ENCODE results near the gene DCTPP1. TPM values are rescaled to one million over a fixed set of nuclear protein-coding genes. Genes with fewer than 3 reads are reported as not detected.
A peak's percentile ranks its signal among the peaks of the same experiment; 100 is the strongest.

Gene DCTPP1
- total and polyA plus RNA-seq, 2 of the 13 experiments (the other 11 are each of a cell fraction or from before 2014, with no cell fraction given): 54.8 to 74.4 TPM

- no peak for TF ChIP-seq DMTF1 (CRISPR knock-in tag; IDR thresholded peaks at IDR 0.05)
- no peak for TF ChIP-seq ETS1 (CRISPR knock-in tag; IDR thresholded peaks at IDR 0.05)
- TF ChIP-seq, protein P1, sequence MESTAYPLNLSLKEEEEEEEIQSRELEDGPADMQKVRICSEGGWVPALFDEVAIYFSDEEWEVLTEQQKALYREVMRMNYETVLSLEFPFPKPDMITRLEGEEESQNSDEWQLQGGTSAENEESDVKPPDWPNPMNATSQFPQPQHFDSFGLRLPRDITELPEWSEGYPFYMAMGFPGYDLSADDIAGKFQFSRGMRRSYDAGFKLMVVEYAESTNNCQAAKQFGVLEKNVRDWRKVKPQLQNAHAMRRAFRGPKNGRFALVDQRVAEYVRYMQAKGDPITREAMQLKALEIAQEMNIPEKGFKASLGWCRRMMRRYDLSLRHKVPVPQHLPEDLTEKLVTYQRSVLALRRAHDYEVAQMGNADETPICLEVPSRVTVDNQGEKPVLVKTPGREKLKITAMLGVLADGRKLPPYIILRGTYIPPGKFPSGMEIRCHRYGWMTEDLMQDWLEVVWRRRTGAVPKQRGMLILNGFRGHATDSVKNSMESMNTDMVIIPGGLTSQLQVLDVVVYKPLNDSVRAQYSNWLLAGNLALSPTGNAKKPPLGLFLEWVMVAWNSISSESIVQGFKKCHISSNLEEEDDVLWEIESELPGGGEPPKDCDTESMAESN (CRISPR knock-in tag; conservative IDR thresholded peaks at IDR 0.05): peak; percentile 50; the same call in 1 of the 2 replicates
- no peak for TF ChIP-seq KMT2B (CRISPR knock-in tag; IDR thresholded peaks at IDR 0.05)
- TF ChIP-seq HNF4A (CRISPR knock-in tag; IDR thresholded peaks at IDR 0.05): no peak; the same call in 1 of the 2 replicates
- peak; percentile 7; the same call in 1 of the 2 replicates for TF ChIP-seq SOX5 (CRISPR knock-in tag; IDR thresholded peaks at IDR 0.05; ENCODE audit: borderline replicate concordance)
- TF ChIP-seq TOPORS (CRISPR knock-in tag; IDR thresholded peaks at IDR 0.05): peak; percentile 62; the same call in 1 of the 2 replicates
- TF ChIP-seq RBM22 (optimal IDR thresholded peaks at IDR 0.05; ENCODE audit: low read length): no peak
- TF ChIP-seq GTF2F1 (IDR thresholded peaks at IDR 0.05; ENCODE audit: low read length): no peak
- TF ChIP-seq ERF (CRISPR knock-in tag; IDR thresholded peaks at IDR 0.05): peak; percentile 65
- peak; percentile 42; the same call in 1 of the 2 replicates for TF ChIP-seq MTF2 (CRISPR knock-in tag; IDR thresholded peaks at IDR 0.05; ENCODE audit: borderline replicate concordance)
- TF ChIP-seq PCBP1 (IDR thresholded peaks at IDR 0.05; ENCODE audit: borderline replicate concordance, low read depth, low read length): no peak
- TF ChIP-seq ZNF580 (CRISPR knock-in tag; IDR thresholded peaks at IDR 0.05; ENCODE audit: borderline replicate concordance, low read depth): no peak; the same call in 1 of the 2 replicates
- no peak for TF ChIP-seq NCOA2 (CRISPR knock-in tag; IDR thresholded peaks at IDR 0.05)
- TF ChIP-seq, protein P2, sequence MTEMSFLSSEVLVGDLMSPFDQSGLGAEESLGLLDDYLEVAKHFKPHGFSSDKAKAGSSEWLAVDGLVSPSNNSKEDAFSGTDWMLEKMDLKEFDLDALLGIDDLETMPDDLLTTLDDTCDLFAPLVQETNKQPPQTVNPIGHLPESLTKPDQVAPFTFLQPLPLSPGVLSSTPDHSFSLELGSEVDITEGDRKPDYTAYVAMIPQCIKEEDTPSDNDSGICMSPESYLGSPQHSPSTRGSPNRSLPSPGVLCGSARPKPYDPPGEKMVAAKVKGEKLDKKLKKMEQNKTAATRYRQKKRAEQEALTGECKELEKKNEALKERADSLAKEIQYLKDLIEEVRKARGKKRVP (CRISPR knock-in tag; IDR thresholded peaks at IDR 0.05): no peak
- TF ChIP-seq MXD4 (CRISPR knock-in tag; IDR thresholded peaks at IDR 0.05): peak; percentile 38; the same call in 1 of the 2 replicates
- TF ChIP-seq ZNF549 (CRISPR knock-in tag; IDR thresholded peaks at IDR 0.05): no peak
- no peak for TF ChIP-seq ZFP62 (CRISPR knock-in tag; IDR thresholded peaks at IDR 0.05)
- no peak for TF ChIP-seq ZNF775 (CRISPR knock-in tag; IDR thresholded peaks at IDR 0.05; ENCODE audit: borderline replicate concordance)
- no peak for TF ChIP-seq RFX1 (IDR thresholded peaks at IDR 0.05)
- no peak for TF ChIP-seq ZNF589 (CRISPR knock-in tag; conservative IDR thresholded peaks at IDR 0.05)
- no peak for TF ChIP-seq ZNF713 (CRISPR knock-in tag; IDR thresholded peaks at IDR 0.05)
- no peak for TF ChIP-seq MED8 (CRISPR knock-in tag; IDR thresholded peaks at IDR 0.05; ENCODE audit: insufficient replicate concordance)
Measured at GRCh38 chr16:30458561-30459394, 28.9 kb upstream of the DCTPP1 start (continued).

All from HepG2 (cell line).